Natural killer cell (primary cell): ENCODE data around the gene TNFAIP2. TPM values are rescaled to one million over a fixed set of nuclear protein-coding genes. Genes with fewer than 3 reads are reported as not detected.

Source experiments
- ATAC-seq, 3 donors: fragments of 150-1000 bp in 2 of 3; fragments of 200-7000 bp in 1 of 3; cut with Tn5 transposase; 1 replicate in 1 of 3; 2 replicates in 2 of 3; pipeline ENCODE4 v1.10.0; 2021; ENCODE audit warnings: mild to moderate bottlenecking in 2 of 3, moderate library complexity in 2 of 3
- DNase-seq, 2 donors: peaks; one replicate each; pipeline versions ENCODE4 v3.0.0 to v3.0.0-alpha.2; 2013 to 2021; ENCODE audit warnings: mixed read lengths in 1 of 2
- H3K27ac ChIP-seq: one replicate; pipeline ENCODE4 v1.5.1; 2013; ENCODE audit warnings: mild to moderate bottlenecking, low read length
- H3K27me3 ChIP-seq: one replicate; pipeline ENCODE4 v1.6.1; 2013; ENCODE audit warnings: low read length; ENCODE audit not compliant: control insufficient read depth, insufficient read depth
- H3K36me3 ChIP-seq: one replicate; pipeline ENCODE4 v1.6.1; 2013; ENCODE audit warnings: low read length; ENCODE audit not compliant: control insufficient read depth, insufficient read depth
- H3K4me1 ChIP-seq: one replicate; pipeline ENCODE4 v1.6.1; 2013; ENCODE audit warnings: low read length; ENCODE audit not compliant: control insufficient read depth, insufficient read depth
- H3K4me3 ChIP-seq: one replicate; pipeline ENCODE4 v1.5.1; 2013; ENCODE audit warnings: low read length
- H3K9me3 ChIP-seq: one replicate; pipeline ENCODE4 v1.6.1; 2013; ENCODE audit warnings: low read length; ENCODE audit not compliant: control insufficient read depth, insufficient read depth
- H3K27ac Mint-ChIP-seq, 2 donors: one replicate each; pipeline ENCODE4 v1.8.0; 2022; ENCODE audit warnings: mild to moderate bottlenecking in 2 of 2, mixed read lengths in 2 of 2, moderate library complexity in 1 of 2
- H3K27me3 Mint-ChIP-seq, 2 donors: one replicate each; pipeline ENCODE4 v1.8.0; 2022; ENCODE audit warnings: low read depth in 2 of 2, mixed read lengths in 2 of 2
- H3K36me3 Mint-ChIP-seq: one replicate; pipeline ENCODE4 v1.8.0; 2022; ENCODE audit warnings: mixed read lengths
- H3K4me1 Mint-ChIP-seq, 2 donors: one replicate each; pipeline ENCODE4 v1.8.0; 2022; ENCODE audit warnings: mixed read lengths in 2 of 2
- H3K4me3 Mint-ChIP-seq: one replicate; pipeline ENCODE4 v1.8.0; 2022; ENCODE audit warnings: mild to moderate bottlenecking, moderate library complexity, mixed read lengths
- H3K9me3 Mint-ChIP-seq, 2 donors: one replicate each; pipeline ENCODE4 v1.8.0; 2022; ENCODE audit warnings: mixed read lengths in 2 of 2
- WGBS: methylation state at CpG from one replicate; pipeline ENCODE4 v1.1.7; 2013; ENCODE audit warnings: missing lambda C conversion rate; ENCODE audit not compliant: insufficient coverage; 5-methylcytosine and 5-hydroxymethylcytosine counted together
- intact Hi-C: fragments of 100-400 bp; cut with micrococcal nuclease; formaldehyde crosslinking; loops from one replicate; pipeline ENCODE4 v1.14.2; 2022
- total RNA-seq, 4 donors: library from RNA; stranded (reverse); fragments of 120-200 nt in 1 of 4; gene quantifications; one replicate each; pipeline versions ENCODE4 v1.2.3 to v1.2.4, GENCODE V29; 2013 to 2022
- TF ChIP-seq, protein P1 (sequence below): fragments of 200-600 bp; IDR thresholded peaks from one replicate; pipeline ENCODE4 v1.8.0; 2022; ENCODE audit warnings: antibody characterized with exemption

The TNFAIP2 gene
- total RNA-seq, 3 donors from 2014 or later (not counting 1 experiment from before 2014, with no cell fraction given): 14.2 to 89.8 (median 50.1) TPM

DNA sequence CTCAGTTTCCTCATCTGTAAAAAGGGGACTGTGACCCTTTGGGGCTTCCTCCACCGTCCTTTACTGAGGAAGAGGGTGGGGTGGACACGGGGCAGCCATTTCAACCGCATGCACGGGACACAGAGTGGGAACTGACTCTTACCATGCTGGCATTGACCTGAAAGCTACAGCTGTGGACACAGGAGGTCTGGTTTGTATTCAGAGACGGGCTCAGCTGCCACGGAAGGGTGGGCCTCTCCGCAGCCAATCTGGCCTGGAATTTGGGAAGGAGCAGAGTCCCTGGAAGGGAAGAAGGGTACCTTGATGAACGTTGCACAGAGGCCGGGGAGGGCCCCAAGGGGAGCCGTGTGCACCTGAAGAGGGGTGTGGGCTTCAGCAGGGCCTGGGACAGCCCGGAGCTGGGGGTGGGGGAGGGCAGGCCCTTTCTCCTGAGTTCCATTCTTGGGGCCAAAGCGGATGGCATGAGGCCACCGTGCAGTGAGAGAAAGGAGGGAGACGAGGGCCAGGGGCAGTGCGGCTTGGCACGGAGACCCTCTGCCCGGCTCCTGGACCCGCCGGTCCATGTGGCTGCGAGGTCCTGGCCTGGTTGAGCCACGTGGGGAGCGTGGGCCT is 14.5 kb downstream of the TNFAIP2 start:
- Mint-ChIP-seq H3K4me3 (no peak overlapping the region), H3K27me3 (peaks cover 20 to 26% of the 10 kb centered on the region in 2 donors), H3K27ac (no peak overlapping the region), H3K9me3 (no peaks in the 10 kb centered on the region), H3K4me1 (peaks cover 12 to 15% of the 10 kb centered on the region in 2 donors), H3K36me3 (no peaks in the 10 kb centered on the region)
- intact Hi-C loops: no loop called here
- Histone ChIP-seq H3K27me3 (no peaks in the 10 kb centered on the region), H3K36me3 (no peaks in the 10 kb centered on the region), H3K4me3 (no peak overlapping the region), H3K9me3 (no peaks in the 10 kb centered on the region), H3K4me1 (peaks cover 9% of the 10 kb centered on the region), H3K27ac (no peak overlapping the region)
- ATAC-seq (no peak), DNase-seq (no peak)
- TF ChIP-seq, protein P1, sequence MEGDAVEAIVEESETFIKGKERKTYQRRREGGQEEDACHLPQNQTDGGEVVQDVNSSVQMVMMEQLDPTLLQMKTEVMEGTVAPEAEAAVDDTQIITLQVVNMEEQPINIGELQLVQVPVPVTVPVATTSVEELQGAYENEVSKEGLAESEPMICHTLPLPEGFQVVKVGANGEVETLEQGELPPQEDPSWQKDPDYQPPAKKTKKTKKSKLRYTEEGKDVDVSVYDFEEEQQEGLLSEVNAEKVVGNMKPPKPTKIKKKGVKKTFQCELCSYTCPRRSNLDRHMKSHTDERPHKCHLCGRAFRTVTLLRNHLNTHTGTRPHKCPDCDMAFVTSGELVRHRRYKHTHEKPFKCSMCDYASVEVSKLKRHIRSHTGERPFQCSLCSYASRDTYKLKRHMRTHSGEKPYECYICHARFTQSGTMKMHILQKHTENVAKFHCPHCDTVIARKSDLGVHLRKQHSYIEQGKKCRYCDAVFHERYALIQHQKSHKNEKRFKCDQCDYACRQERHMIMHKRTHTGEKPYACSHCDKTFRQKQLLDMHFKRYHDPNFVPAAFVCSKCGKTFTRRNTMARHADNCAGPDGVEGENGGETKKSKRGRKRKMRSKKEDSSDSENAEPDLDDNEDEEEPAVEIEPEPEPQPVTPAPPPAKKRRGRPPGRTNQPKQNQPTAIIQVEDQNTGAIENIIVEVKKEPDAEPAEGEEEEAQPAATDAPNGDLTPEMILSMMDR: no peak
- 82% methylated on average over 22 of the region's 22 CpGs for WGBS

DNA sequence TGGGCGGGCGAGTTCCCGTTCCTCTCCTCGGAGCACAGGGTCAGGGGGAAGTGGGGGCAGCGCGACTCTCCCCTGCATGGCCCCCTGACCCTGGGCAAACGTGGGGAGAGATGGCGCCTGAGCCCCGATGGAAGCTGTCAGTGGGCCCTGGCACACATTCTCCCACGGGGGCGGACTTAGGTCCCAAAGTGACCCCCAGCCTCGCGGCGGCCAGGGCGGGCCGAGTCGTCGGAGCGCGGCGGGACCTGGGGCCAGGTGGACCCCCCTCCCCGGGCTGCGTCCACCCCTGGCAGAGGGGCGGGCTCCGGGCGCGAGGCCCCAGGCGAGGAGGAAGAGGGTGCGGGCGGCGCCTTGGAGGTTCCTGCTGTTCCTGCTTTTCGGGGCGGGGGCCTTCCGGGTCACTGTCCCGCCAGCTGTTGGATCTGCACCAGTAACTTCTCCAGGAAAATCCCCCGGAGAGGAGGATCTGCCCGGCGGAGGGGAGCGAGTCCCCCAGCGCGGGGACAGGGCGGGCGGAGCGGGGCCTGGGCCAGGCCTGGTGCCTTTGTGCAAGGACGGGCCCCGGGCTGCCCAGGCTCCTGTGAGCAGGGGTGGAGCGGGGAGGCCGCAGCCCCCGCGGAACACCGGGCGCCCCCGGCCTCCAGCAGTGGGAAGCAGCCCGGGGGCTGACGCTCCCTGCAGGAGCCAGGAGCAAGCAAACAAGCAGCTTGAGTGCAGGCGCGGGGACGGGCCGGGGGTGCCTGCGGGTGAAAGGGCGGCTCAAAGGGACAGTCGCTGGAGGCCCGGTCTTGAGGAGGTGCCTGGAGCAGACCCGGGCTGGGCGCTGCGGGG is 15.3 kb downstream of the TNFAIP2 start:
- H3K36me3 ChIP-seq: no peaks in the 10 kb centered on the region
- H3K4me3 ChIP-seq: no peak overlapping the region
- 53% methylated on average over 66 of the region's 66 CpGs for WGBS
- Mint-ChIP-seq H3K9me3 (no peaks in the 10 kb centered on the region), H3K27me3 (peaks cover 26 to 34% of the 10 kb centered on the region in 2 donors), H3K27ac (no peak overlapping the region), H3K4me3 (no peak overlapping the region), H3K36me3 (no peaks in the 10 kb centered on the region), H3K4me1 (peaks cover 12 to 15% of the 10 kb centered on the region in 2 donors)
- no peak overlapping the region for H3K27ac ChIP-seq
- no peaks in the 10 kb centered on the region for H3K9me3 ChIP-seq
- DNase-seq (no peak), ATAC-seq (no peak)
- peaks cover 4% of the 10 kb centered on the region for H3K27me3 ChIP-seq
- peaks cover 9% of the 10 kb centered on the region for H3K4me1 ChIP-seq
- TF ChIP-seq, protein P1: no peak
- intact Hi-C loops: no loop called here

DNA sequence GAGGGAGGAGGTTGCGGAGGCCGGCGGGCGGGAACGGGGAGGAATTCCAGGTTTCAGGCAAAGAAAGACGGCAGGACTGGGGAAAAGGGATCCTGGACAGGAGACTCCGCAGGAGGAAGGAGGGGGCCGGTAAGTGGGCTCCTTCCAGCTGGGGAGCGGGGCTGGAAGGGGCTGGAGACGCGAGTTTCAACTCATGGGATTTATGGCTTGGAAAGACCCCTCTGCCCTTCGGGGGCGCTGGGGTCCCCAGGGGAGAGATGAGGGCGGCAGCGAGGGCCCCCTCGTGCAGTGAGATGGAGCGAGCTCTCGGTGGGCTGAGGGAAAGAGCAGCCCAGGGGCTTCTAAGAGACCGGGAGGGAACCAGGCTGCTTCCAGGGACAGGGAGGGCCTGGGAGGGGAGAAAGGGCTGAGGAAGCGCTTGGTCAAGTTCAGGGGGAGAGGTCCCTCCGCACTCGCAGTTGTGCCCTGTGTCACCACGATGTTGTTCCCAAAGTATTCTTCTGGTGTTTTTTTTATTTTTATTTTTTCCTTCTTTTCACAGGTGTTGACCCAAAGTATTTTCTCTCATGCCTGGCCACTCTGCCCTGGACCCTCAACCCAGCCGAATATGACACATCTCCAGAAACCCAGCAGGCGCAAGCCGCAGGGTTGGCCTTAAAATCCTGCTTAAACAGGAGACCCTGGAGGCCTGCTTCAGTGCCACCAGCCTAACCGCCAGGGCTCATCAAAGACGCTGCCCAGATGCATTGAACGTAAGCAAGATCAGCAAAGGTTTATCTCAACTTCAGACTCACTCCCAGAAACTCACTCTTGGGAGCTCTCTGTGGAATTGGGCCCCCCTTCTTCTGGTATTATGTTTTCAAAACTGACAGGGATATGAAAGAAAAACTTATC is 16.1 kb downstream of the TNFAIP2 start:
- H3K4me1 Mint-ChIP-seq: peaks cover 12 to 15% of the 10 kb centered on the region in 2 donors
- H3K27ac ChIP-seq: no peak overlapping the region
- H3K4me3 Mint-ChIP-seq: no peak overlapping the region
- H3K36me3 ChIP-seq: no peaks in the 10 kb centered on the region
- no peak overlapping the region for H3K4me3 ChIP-seq
- H3K9me3 ChIP-seq: no peaks in the 10 kb centered on the region
- TF ChIP-seq, protein P1: no peak
- ATAC-seq: no peak
- H3K36me3 Mint-ChIP-seq: no peaks in the 10 kb centered on the region
- no peaks in the 10 kb centered on the region for H3K9me3 Mint-ChIP-seq
- peaks cover 9% of the 10 kb centered on the region for H3K4me1 ChIP-seq
- H3K27ac Mint-ChIP-seq: no peak overlapping the region
- DNase-seq: no peak
- peaks cover 4% of the 10 kb centered on the region for H3K27me3 ChIP-seq
- 86% methylated on average over 28 of the region's 29 CpGs for WGBS
- H3K27me3 Mint-ChIP-seq: peaks cover 28 to 37% of the 10 kb centered on the region in 2 donors
- intact Hi-C loops: no loop called here
